VCaP (cell line): ENCODE results near the gene MAST3.

ENCODE experiments used
- H3K27ac ChIP-seq: fragments of 450-650 bp; 2 replicates; pipeline ENCODE4 v1.5.1; 2017
- TF ChIP-seq, protein P1 (sequence below): fragments of 450-650 bp; conservative IDR thresholded peaks from 2 replicates; pipeline ENCODE4 v1.5.1; 2017; ENCODE audit warnings: mild to moderate bottlenecking, moderate library complexity

Gene MAST3

DNA sequence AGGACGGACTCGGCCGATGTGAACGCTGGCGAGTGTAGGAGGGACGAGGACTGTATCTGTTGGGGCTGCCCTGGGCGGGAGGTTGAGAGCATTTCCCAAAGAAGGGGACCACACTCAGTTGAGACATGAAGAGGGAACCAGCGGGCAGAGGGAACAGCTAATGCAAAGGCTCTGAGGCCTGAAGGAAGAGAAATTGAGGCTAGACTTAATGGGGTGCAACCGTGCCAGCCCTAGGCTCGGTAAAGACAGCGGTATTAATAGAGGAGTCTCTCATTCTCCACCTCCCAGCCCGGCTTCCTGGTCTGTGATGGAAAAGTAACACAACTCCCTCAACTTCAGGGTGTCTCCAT, 96.6 kb downstream of the MAST3 start:
- peak overlapping the region; percentile 90; the same call in 1 of the 2 replicates for H3K27ac ChIP-seq
- TF ChIP-seq, protein P1, sequence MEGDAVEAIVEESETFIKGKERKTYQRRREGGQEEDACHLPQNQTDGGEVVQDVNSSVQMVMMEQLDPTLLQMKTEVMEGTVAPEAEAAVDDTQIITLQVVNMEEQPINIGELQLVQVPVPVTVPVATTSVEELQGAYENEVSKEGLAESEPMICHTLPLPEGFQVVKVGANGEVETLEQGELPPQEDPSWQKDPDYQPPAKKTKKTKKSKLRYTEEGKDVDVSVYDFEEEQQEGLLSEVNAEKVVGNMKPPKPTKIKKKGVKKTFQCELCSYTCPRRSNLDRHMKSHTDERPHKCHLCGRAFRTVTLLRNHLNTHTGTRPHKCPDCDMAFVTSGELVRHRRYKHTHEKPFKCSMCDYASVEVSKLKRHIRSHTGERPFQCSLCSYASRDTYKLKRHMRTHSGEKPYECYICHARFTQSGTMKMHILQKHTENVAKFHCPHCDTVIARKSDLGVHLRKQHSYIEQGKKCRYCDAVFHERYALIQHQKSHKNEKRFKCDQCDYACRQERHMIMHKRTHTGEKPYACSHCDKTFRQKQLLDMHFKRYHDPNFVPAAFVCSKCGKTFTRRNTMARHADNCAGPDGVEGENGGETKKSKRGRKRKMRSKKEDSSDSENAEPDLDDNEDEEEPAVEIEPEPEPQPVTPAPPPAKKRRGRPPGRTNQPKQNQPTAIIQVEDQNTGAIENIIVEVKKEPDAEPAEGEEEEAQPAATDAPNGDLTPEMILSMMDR: no peak

DNA sequence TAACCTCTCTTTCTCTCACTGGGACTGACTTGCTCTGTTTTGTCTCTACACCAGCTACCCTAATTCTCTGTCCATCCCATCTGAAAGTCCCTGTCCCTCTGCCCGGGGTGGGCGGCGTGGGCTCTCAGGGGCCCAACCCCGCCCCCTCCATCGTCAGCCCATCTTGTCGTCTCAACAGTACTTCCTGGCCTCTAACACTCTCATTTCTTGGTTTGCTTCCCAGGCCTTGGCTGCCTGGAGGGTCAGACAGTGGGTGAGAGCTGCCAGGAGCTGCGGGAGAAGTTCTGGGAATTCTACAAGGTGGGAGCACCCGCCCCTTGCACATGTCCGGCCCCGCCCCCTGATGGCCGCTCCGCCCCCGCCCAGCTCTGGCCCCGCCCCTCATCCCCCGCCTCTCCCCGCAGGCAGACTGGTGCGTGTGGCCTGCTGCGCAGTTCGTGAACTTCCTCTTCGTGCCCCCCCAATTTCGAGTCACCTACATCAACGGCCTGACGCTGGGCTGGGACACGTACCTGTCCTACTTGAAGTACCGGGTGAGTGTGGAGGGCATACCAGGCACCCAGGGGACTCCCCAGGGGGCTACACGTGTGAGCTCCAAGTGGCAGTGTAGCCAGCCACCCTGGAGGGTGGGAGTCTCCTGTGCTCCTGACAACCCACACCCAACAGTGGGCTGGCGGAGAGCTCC, 97.1 kb downstream of the MAST3 start:
- H3K27ac ChIP-seq: peak overlapping the region; percentile 15; the same call in 1 of the 2 replicates
- TF ChIP-seq, protein P1: no peak

DNA sequence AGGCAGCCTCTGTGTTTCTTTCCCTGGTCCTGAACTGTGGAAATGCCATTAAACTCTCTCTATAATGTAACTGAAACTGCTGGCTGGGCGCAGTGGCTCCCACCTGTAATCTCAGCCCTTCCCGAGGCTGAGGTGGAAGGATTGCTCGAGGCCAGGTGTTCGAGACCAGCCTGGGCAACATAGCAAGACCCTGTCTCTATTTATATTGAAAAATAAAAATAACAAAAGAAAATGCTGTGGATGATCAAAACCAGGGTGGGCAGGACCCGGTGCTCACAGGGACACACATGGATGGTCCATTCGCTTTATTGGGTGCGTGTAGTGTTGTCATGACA, 98.9 kb downstream of the MAST3 start:
- TF ChIP-seq, protein P1: no peak

DNA sequence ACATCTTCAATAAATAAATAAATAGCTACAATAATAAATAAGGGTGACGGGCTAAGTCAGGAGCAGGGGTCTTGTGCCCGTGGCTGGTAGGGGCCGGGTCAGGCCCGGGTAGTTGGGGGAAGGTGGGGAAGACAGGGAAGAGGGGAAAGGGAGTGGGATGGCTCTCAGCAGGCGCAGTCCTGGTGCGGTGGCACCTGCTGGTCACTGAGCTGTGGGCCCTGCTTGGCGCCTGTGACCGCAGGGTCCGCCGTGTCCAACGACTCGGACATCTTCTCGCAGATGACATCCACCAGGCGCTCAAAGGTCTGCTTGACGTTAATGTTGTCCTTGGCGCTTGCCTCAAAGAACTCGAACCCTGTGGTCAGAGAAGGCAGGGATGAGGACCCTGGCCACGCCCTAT, 99.7 kb downstream of the MAST3 start:
- H3K27ac ChIP-seq: no peak overlapping the region
- TF ChIP-seq, protein P1: no peak

More for the DNA sequence above, 98.9 kb downstream of the MAST3 start:
- no peak overlapping the region for H3K27ac ChIP-seq

DNA sequence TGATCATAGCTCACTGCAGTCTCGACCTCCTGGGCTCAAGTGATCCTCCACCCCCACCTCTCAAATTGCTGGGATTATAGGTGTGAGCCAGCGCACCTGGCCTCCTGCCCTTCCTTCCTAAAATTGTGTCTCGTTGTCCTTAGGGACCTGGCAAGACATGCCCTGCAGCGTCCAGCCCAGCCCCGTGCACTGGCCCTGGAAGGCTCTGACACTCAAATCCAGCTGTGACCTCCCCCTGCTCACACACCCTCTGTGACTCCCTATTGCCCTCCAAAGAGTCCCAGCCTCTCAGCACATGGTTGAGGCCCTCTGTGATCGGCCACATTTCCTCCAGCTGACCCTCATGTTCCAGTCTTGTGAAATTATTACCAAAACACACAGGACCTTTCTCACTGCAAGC, 100.4 kb downstream of the MAST3 start:
- TF ChIP-seq, protein P1: no peak

DNA sequence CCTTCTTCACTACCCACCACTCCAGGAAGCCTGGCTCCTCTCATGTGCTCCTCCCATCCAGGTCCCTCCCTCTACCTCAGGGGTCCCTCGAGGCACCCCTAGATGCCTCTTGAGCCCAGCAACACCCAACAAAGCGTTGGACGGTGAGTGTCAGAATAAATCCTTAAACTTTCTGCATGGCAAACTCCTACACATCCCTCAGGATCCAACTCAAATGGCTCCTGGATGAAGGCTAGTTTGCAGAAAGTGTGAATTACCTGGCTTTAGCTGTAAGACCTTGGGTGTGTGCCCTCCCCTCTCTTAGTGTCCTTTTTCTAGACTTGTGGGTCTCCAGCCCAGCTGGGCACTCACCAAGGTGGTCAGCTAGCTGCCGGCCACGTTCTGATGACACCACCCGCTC, 100.8 kb downstream of the MAST3 start:
- TF ChIP-seq, protein P1: no peak
- no peak overlapping the region for H3K27ac ChIP-seq

More for the DNA sequence above, 100.4 kb downstream of the MAST3 start:
- no peak overlapping the region for H3K27ac ChIP-seq
